ENCODE results near the gene FUOM.

GRCh38 chr10:133388236-133388972, 30.6 kb upstream of the FUOM start:
- TF ChIP-seq CTCF (conservative IDR thresholded peaks at IDR 0.05; ENCODE audit: low read depth, low read length) (no peak), EZH2 (IDR thresholded peaks at IDR 0.05; ENCODE audit: borderline replicate concordance, low read depth, low read length, poor library complexity, severe bottlenecking) (no peak)

All from A673 (cell line).